Endothelial cell of umbilical vein (primary cell): ENCODE results near the gene SP9.

Source experiments
- EZH2 ChIP-seq: IDR thresholded peaks from 2 replicates; pipeline ENCODE4 v1.6.1; 2012; ENCODE audit warnings: borderline replicate concordance, low read depth, mild to moderate bottlenecking, moderate library complexity, low read length, inconsistent platforms; ENCODE audit not compliant: severe bottlenecking
- TF ChIP-seq, protein P1 (sequence below), 2 donors: IDR thresholded peaks; 1 replicate in 1 of 2; 2 replicates in 1 of 2; pipeline ENCODE4 v1.5.1; 2011; ENCODE audit warnings: low read length in 2 of 2, mild to moderate bottlenecking in 2 of 2, moderate library complexity in 2 of 2, control low read depth in 1 of 2, inconsistent platforms in 1 of 2, low read depth in 1 of 2; ENCODE audit not compliant: insufficient read depth in 1 of 2; ENCODE audit errors: extremely low read depth in 1 of 2

DNA sequence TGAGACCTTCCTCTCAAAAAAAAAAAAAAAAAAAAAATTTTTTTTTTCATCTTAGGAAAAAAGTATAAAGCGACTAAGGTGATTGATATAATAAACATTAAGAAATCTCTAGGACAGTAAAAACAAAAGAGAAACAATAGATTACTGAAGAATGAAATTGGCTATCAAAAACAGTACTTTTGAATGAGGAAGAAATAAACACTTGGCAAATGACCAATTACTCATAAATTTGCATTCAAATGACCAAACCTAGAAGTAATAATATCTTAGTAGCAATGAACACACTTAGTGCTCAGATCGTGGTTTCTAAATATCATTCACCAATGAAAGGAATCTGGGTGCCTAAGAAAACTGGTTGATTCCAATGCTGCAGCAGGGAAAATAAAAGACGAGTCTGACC is 50.4 kb downstream of the SP9 start:
- TF ChIP-seq, protein P1, sequence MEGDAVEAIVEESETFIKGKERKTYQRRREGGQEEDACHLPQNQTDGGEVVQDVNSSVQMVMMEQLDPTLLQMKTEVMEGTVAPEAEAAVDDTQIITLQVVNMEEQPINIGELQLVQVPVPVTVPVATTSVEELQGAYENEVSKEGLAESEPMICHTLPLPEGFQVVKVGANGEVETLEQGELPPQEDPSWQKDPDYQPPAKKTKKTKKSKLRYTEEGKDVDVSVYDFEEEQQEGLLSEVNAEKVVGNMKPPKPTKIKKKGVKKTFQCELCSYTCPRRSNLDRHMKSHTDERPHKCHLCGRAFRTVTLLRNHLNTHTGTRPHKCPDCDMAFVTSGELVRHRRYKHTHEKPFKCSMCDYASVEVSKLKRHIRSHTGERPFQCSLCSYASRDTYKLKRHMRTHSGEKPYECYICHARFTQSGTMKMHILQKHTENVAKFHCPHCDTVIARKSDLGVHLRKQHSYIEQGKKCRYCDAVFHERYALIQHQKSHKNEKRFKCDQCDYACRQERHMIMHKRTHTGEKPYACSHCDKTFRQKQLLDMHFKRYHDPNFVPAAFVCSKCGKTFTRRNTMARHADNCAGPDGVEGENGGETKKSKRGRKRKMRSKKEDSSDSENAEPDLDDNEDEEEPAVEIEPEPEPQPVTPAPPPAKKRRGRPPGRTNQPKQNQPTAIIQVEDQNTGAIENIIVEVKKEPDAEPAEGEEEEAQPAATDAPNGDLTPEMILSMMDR (IDR thresholded peaks at IDR 0.05; ENCODE audit: extremely low read depth in 1 of 2, insufficient read depth in 1 of 2, low read depth in 1 of 2, low read length in 2 of 2), result no peak
- TF ChIP-seq EZH2, result no peak
